AG04450 (cell line): ENCODE measurements around the gene AGTRAP. TPM values are rescaled to one million over a fixed set of nuclear protein-coding genes. Genes with fewer than 3 reads are reported as not detected.

Experiments
- CTCF ChIA-PET: fragments of 300-600, 350-600 bp; formaldehyde crosslinking; extraction: SDS; loops from one replicate; lab custom pipeline; 2022; ENCODE audit warnings: antibody characterized with exemption, inconsistent platforms; lab: Charles Lee
- POLR2A ChIA-PET: fragments of 350-600 bp; formaldehyde crosslinking; extraction: SDS; loops from one replicate; lab custom pipeline; 2021; ENCODE audit warnings: antibody characterized with exemption, inconsistent platforms; lab: Yijun Ruan, JAX
- DNase-seq: peaks from one replicate; pipeline ENCODE4 v3.0.0-alpha.2; 2011; ENCODE audit warnings: low read depth, low spot score
- H3K27ac ChIP-seq: one replicate; pipeline ENCODE4 v1.5.1; 2012; ENCODE audit warnings: low read depth, low read length, control low read depth
- H3K27me3 ChIP-seq: one replicate; pipeline ENCODE4 v1.6.0; 2012; ENCODE audit warnings: low read length; ENCODE audit not compliant: control insufficient read depth, insufficient read depth
- H3K4me3 ChIP-seq: 2 replicates; pipeline ENCODE4 v1.5.1; 2011; ENCODE audit warnings: mild to moderate bottlenecking, low read depth, low read length, control low read depth
- H3K9me3 ChIP-seq: 2 replicates; pipeline ENCODE4 v1.5.1; 2012; ENCODE audit warnings: low read length; ENCODE audit not compliant: control insufficient read depth, insufficient read depth
- CTCF ChIP-seq: IDR thresholded peaks from 2 replicates; pipeline ENCODE4 v1.5.1; 2011; ENCODE audit warnings: low read depth, low read length, control low read depth, inconsistent platforms
- polyA plus RNA-seq: library from polyadenylated mRNA; depleted of rRNA; stranded (reverse); fragments of >200 nt; gene quantifications from 2 replicates; pipeline ENCODE4 v1.2.3, GENCODE V29; 2011

AGTRAP gene
- polyA plus RNA-seq, 1 experiment = 26.8 TPM

- H3K4me3 ChIP-seq = no peak overlapping the region
- peaks cover 6% of the 10 kb centered on the region for H3K27me3 ChIP-seq
- TF ChIP-seq CTCF = no peak
- DNase-seq = no peak
- CTCF ChIA-PET = interaction anchor here (0.5 to 2.7 kb wide), 10 partner anchors 8 to 674 kb away, joined by 3 to 17 read pairs (median 4); no protein-coding TSS in a partner anchor
- no peaks in the 10 kb centered on the region for H3K9me3 ChIP-seq
- POLR2A ChIA-PET = no interaction called here
- H3K27ac ChIP-seq = no peak overlapping the region
Measured at GRCh38 chr1:11711490-11711889, 24.4 kb upstream of the AGTRAP start.

DNA sequence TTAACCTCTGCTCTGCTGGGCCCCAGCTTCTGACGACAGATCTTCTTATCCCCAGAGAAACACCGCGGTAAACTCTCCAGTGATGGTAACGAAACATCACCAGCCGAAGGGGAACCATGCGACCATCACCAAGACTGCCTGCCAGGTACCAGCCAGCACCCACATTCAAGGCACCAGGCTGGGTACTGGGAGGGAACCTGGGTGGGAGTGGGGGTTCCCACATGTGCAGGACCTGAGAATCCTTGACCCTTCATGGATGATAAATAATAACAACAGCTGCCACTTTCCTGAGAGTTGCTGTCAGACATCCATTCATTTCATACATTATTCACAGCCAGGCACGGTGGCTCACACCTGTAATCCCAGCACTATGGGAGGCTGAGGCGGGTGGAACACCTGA, 23.7 kb upstream of the AGTRAP start:
- Histone ChIP-seq H3K27me3 (peaks cover 4% of the 10 kb centered on the region), H3K4me3 (no peak overlapping the region), H3K27ac (no peak overlapping the region), H3K9me3 (no peaks in the 10 kb centered on the region)
- DNase-seq = no peak
- no peak for TF ChIP-seq CTCF
- POLR2A ChIA-PET = no interaction called here
- CTCF ChIA-PET = interaction anchor here (0.5 to 1.9 kb wide), 4 partner anchors 19 to 946 kb away, joined by 3 to 5 read pairs (median 4); no protein-coding TSS in a partner anchor

- TF ChIP-seq CTCF = no peak
- Histone ChIP-seq H3K4me3 (no peak overlapping the region), H3K27ac (no peak overlapping the region), H3K27me3 (peaks cover 4% of the 10 kb centered on the region), H3K9me3 (no peaks in the 10 kb centered on the region)
- POLR2A ChIA-PET = no interaction called here
- CTCF ChIA-PET = no interaction called here
- no peak for DNase-seq
Measured at GRCh38 chr1:11713095-11713494, 22.8 kb upstream of the AGTRAP start.

DNA sequence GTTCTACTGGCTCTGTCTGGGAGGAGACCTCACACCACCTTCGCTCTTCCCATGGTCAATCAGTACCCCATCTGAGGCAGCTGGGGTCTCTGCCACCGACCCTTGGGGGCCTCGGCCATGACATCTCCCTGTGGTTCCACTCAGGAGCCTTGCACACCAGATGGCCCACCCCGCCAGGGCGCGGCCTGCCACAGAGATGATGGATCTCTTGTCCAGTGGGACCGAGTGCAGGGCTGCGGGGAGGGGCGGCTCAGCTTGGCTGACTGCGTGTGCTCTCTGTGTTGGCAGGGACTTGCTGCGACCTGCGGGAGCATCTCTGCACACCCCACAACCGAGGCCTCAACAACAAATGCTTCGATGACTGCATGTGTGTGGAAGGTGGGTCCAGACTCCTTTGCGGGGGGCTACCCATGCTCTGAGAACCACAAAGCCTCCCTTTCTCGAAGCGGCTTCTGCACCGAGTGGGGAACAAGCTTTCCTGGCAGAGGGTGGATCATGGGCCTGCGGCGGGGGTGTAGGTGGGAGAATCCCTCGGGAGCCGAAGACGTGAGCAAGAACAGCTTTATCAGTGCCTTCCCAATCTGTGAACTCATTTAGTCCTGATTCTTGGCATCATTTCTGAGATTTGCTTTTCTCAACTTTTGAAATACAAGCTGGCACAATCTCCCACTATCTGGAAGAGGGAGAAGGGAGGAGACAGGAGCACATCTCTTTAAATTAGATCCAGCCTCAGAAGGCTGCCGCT, 20.9 kb upstream of the AGTRAP start:
- H3K27me3 ChIP-seq = peaks cover 11% of the 10 kb centered on the region
- no peaks in the 10 kb centered on the region for H3K9me3 ChIP-seq
- no peak overlapping the region for H3K27ac ChIP-seq
- no peak overlapping the region for H3K4me3 ChIP-seq
- POLR2A ChIA-PET = no interaction called here
- DNase-seq = no peak
- no peak for TF ChIP-seq CTCF
- CTCF ChIA-PET = interaction anchor here (0.6 to 1.3 kb wide), 3 partner anchors 30 to 677 kb away, joined by 3 read pairs; no protein-coding TSS in a partner anchor
